C4-2B (cell line): ENCODE data around the gene THSD7B.

Source experiments
- CTCF ChIP-seq: fragments of 450-650 bp; conservative IDR thresholded peaks from 2 replicates; pipeline ENCODE4 v1.5.1; 2017; ENCODE audit warnings: mild to moderate bottlenecking
- ZFX ChIP-seq: fragments of 450-650 bp; IDR thresholded peaks from 2 replicates; pipeline ENCODE4 v1.6.1; 2017

DNA sequence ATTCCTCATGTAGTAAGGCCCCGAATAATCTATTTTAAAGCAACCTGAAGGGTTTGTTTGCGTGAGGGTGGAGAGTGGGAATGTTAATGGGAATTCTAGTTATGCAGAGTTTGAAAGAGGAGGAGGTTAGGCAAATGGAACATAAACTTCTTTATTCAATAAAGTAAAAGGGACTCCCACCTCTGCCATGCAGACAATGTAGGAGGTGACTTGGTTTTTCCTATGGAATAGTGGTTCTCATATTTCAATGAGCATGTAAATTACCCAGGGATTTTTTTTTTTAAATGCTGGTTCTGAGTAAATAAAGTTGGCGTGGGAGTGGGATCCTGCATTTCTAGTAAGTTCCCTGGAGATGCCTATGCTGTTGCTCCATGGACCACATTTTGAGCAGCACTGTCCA is 367.9 kb downstream of the THSD7B start:
- TF ChIP-seq CTCF (no peak), ZFX (no peak)
